Gastroesophageal sphincter (tissue), 3 donors: ENCODE measurements around the gene MNDA.

ENCODE experiments used
- CTCF ChIP-seq, 4 experiments: fragments of 200-600 bp in 2 of 4; fragments of 450-650 bp in 2 of 4; sonication (generic) in 1 of 4; IDR thresholded peaks; one replicate each; pipeline ENCODE4 v1.5.1; 2017 to 2019; ENCODE audit warnings: antibody characterized with exemption in 4 of 4, mild to moderate bottlenecking in 2 of 4, moderate library complexity in 2 of 4
- EP300 ChIP-seq: sonication (generic); formaldehyde crosslinking; IDR thresholded peaks from one replicate; pipeline ENCODE4 v1.6.1; 2017; ENCODE audit warnings: antibody characterized with exemption, mild to moderate bottlenecking
- POLR2AphosphoS5 ChIP-seq: sonication (generic); formaldehyde crosslinking; IDR thresholded peaks from one replicate; pipeline ENCODE4 v1.6.1; 2017; ENCODE audit warnings: antibody characterized with exemption

- TF ChIP-seq CTCF (IDR thresholded peaks at IDR 0.05) (no peak), EP300 (no peak), POLR2AphosphoS5 (no peak)
Measured at GRCh38 chr1:158819461-158820443, 11.4 kb upstream of the MNDA start.
